ENCODE data around the gene CDH8.

The CDH8 gene

GRCh38 chr16:61940611-61941010, 95.6 kb downstream of the CDH8 start:
- no peak for TF ChIP-seq CTCF (IDR thresholded peaks at IDR 0.05; ENCODE audit: insufficient read depth, missing control alignments)
- FAIRE-seq, result no peak

GRCh38 chr16:61937646-61938045, 98.6 kb downstream of the CDH8 start:
- DNase-seq (ENCODE audit: insufficient read length, low spot score) (no peak), FAIRE-seq (no peak)
- TF ChIP-seq CTCF (IDR thresholded peaks at IDR 0.05; ENCODE audit: insufficient read depth, missing control alignments), result no peak

More at GRCh38 chr16:61940611-61941010, 95.6 kb downstream of the CDH8 start:
- DNase-seq (ENCODE audit: insufficient read length, low spot score), result no peak

GRCh38 chr16:61936522-61936921, 99.7 kb downstream of the CDH8 start:
- no peak for FAIRE-seq
- DNase-seq (ENCODE audit: insufficient read length, low spot score), result no peak
- TF ChIP-seq CTCF (IDR thresholded peaks at IDR 0.05; ENCODE audit: insufficient read depth, missing control alignments), result peak; percentile 15

GRCh38 chr16:61934601-61935000, 101.6 kb downstream of the CDH8 start:
- TF ChIP-seq CTCF (IDR thresholded peaks at IDR 0.05; ENCODE audit: insufficient read depth, missing control alignments), result no peak
- DNase-seq (ENCODE audit: insufficient read length, low spot score) (no peak), FAIRE-seq (no peak)

- no peak for TF ChIP-seq CTCF (IDR thresholded peaks at IDR 0.05; ENCODE audit: insufficient read depth, missing control alignments)
- no peak for FAIRE-seq
- DNase-seq (ENCODE audit: insufficient read length, low spot score), result no peak
Measured at GRCh38 chr16:61929776-61930175, 106.5 kb downstream of the CDH8 start.

- FAIRE-seq (no peak), DNase-seq (ENCODE audit: insufficient read length, low spot score) (no peak)
- TF ChIP-seq CTCF (IDR thresholded peaks at IDR 0.05; ENCODE audit: insufficient read depth, missing control alignments), result no peak
Measured at GRCh38 chr16:61926766-61927165, 109.5 kb downstream of the CDH8 start.

GRCh38 chr16:61923629-61924028, 112.6 kb downstream of the CDH8 start:
- no peak for FAIRE-seq
- TF ChIP-seq CTCF (IDR thresholded peaks at IDR 0.05; ENCODE audit: insufficient read depth, missing control alignments), result no peak
- no peak for DNase-seq (ENCODE audit: insufficient read length, low spot score)
